VCaP (cell line): ENCODE data around the gene NOS1.

Source experiments
- H3K27ac ChIP-seq: fragments of 450-650 bp; 2 replicates; pipeline ENCODE4 v1.5.1; 2017
- TF ChIP-seq, protein P1 (sequence below): fragments of 450-650 bp; conservative IDR thresholded peaks from 2 replicates; pipeline ENCODE4 v1.5.1; 2017; ENCODE audit warnings: mild to moderate bottlenecking, moderate library complexity

Gene NOS1

DNA sequence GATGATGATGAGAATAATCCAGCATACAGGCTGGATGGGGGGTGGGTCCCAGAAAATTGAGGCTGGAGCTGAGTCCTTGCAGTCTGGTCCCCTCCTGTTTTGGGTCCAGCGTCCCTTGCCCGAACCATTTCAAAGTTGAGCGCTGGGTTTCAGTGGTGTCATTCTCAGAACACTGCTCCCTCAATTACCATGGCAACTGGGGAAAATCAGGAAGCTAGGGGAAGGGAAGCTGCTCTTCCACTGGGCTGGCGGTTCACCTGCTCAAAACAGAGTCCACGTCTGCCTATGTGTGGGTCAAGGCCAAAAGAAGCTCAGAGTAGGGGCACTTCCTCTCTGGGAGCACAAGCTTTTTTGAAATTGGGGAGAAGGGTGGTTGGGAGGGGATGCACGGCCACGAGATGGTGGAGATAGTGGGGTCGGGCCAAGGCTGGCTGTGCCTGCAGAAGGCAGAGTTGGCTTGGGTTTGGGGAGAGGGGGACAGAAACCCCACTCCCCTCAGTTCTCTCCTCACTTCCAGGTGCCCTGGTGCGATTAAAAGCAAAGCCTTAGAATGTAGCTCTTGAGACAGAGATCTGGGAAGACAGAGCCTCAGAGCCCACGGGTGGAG is 1.7 kb upstream of the NOS1 start:
- TF ChIP-seq, protein P1, sequence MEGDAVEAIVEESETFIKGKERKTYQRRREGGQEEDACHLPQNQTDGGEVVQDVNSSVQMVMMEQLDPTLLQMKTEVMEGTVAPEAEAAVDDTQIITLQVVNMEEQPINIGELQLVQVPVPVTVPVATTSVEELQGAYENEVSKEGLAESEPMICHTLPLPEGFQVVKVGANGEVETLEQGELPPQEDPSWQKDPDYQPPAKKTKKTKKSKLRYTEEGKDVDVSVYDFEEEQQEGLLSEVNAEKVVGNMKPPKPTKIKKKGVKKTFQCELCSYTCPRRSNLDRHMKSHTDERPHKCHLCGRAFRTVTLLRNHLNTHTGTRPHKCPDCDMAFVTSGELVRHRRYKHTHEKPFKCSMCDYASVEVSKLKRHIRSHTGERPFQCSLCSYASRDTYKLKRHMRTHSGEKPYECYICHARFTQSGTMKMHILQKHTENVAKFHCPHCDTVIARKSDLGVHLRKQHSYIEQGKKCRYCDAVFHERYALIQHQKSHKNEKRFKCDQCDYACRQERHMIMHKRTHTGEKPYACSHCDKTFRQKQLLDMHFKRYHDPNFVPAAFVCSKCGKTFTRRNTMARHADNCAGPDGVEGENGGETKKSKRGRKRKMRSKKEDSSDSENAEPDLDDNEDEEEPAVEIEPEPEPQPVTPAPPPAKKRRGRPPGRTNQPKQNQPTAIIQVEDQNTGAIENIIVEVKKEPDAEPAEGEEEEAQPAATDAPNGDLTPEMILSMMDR: no peak
- no peak overlapping the region for H3K27ac ChIP-seq

DNA sequence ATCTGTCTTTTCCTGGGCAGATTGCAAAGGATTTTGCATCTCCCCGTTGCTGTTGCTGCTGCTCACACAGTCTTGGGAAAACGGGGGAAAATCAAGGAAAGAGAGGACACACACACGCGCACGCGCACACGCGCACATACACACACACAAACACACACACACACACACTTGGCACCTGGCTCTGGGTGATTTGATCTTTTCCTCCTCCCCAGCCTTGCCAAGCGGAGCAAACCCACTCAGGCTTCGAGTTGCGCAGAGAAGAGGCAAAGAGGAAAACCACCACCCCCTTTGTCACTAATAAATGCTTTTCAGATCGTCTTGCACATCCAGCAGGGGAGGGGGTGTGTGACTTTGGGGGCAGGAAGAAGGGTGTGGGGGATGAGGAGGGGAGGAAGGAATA is 965 bp upstream of the NOS1 start:
- TF ChIP-seq, protein P1: no peak
- H3K27ac ChIP-seq: no peak overlapping the region

DNA sequence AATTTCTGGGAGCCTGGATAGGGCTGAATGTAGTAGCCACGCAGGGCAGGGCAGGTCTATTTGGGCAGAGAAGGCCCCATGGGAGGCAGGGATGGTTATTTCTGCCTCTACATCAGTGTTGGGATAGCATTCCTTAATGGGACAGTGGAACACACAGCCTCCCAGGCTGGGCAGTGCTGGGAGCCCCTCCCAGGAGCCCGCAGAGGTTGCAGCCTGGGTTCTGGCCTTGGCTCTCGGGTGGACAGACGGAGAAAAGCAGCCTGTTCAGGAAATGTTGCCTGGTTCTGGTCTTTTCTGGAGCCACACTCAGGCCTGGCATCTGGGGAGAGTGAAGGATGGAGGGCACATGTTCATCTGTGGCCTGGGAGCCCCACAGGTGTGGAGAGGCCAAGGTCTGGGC is 479 bp upstream of the NOS1 start:
- TF ChIP-seq, protein P1: no peak
- no peak overlapping the region for H3K27ac ChIP-seq

DNA sequence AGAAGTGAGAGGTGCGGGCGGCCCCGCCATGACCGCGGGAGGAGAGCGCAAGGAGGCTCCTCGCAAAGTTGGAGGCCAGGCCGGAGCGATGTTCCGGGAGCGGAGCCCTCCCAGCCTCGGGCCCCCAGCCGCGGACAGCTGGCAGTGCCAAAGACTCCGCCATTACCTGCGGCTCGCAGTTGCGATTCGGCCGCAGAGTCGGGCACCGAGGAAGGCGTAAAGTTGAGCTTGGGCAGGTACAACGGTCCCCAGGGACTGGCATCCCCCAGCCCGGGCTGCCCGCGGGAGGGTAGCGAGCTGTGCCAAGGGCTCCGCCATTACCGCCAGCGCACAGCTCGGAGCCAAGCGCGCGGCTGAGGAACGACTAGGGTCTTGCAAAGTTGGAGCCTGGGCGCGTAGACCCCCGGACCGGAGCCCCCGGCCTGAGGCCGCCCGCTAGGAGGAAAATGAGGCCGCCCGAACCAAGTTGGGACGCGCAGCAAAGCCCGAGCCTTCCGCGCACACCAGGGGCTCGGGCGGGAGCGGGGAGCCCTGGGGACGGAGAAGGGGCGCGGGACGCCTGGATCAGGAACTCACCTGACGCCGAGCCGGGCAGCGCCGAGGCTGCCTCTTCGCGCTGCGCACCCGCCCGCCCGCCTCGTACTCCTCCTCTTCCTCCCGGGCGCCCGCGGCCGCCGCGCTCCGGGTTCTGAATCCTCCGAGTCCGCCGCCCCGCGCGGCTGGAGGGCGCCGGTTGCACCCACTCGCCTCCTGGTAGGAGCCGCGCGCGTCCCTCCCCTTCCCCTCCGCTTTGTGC is 677 bp downstream of the NOS1 start:
- peak overlapping the region; percentile 43; the same call in 1 of the 2 replicates for H3K27ac ChIP-seq
- TF ChIP-seq, protein P1: no peak

DNA sequence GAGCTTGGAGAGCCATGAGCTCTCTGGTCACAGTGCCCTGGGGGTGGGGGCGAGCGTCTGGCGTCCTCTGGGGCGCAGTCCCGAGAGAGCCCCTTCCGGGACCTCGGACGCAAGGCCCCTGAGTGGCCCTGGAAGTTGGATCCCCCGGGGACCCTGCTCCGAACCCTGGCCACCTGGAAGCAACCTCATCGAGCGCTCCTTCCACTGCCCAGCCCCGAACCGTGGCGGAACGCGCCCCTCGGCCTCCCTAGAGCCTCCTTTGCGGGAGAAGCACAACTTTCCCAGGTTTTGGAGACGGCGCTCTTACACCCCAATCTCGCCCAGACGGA is 1.2 kb downstream of the NOS1 start:
- TF ChIP-seq, protein P1: no peak
- peak overlapping the region; percentile 43; the same call in 1 of the 2 replicates for H3K27ac ChIP-seq

DNA sequence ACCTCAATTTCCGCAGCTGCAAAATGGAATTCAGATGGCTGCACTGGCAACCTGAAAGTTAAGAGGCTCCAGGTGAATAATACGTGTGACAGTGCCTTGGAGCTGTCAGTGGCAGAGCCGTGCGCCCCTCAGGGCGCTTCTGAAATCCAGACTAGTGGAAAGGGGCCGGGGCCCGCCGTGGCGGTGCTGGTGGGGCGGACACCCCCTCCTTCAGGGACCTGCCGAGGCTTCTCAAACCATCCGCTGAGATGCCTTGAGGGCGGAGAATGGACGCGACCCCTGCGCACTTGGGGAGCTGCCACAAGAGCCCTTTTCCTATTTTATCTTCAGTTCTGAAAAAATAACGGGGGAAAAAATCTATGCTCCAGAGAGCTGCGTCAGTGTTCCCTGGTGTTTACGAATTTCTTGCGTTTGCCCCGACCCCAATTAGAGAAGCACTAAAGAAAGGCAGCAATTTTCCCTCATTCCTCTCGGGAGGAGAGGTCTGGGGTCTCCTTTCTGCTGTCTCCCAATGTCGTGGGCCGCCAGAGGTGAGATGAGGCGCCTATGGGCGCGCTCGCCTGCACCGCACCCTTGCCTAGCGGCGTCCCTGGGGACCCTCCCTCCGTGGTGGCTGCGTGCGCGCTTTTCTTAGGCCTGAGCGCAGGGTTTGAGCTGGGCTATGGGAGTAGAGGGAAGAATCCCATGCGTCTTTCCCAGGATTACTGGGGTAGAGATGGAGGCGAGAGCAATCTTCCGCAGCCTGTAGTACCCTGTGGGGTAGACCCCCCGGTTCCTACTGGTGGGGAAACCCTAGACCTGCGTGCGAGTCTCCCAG is 2.2 kb downstream of the NOS1 start:
- TF ChIP-seq, protein P1: no peak
- H3K27ac ChIP-seq: no peak overlapping the region

DNA sequence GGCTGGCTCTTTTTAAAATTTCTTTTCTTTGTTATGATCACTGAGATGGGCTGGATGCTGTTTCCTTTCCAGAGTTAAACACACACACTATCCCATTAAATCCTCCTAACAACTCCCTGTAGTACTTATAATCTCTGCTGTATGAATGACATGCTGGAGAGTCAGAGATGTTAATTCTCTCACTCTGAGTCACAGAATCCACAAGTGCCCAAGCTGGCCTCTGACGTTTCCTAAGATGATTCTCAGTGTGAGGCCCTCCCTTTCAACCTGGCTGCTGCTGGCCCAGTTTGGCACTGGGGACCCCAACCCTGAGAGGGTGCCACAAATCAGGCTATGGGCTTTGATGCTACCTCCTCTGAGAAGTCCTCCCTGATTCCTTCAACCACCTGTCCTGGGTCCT is 5.4 kb downstream of the NOS1 start:
- no peak overlapping the region for H3K27ac ChIP-seq
- TF ChIP-seq, protein P1: no peak
